Neural cell (in vitro differentiated cells): Measurements from ENCODE around the gene AVPI1. TPM values are rescaled to one million over a fixed set of nuclear protein-coding genes. Genes with fewer than 3 reads are reported as not detected.

Source experiments
- H2AFZ ChIP-seq: fragments of 200-600, 300-800 bp; sonication (generic), shearing (Covaris generic); 2 replicates; pipeline ENCODE4 v1.6.0; 2014; ENCODE audit warnings: low read depth, mild to moderate bottlenecking, antibody characterized with exemption, low read length, moderate library complexity
- H3F3A ChIP-seq: fragments of 200-600 bp; shearing (Covaris generic); 2 replicates; pipeline ENCODE4 v1.6.1; 2016; ENCODE audit warnings: mild to moderate bottlenecking, moderate library complexity, mixed read lengths, antibody characterized with exemption, low read length; ENCODE audit not compliant: insufficient read depth, poor library complexity, severe bottlenecking
- H3K27ac ChIP-seq: fragments of 200-600, 300-800 bp; sonication (generic), shearing (Covaris generic); 2 replicates; pipeline ENCODE4 v1.5.1; 2014; ENCODE audit warnings: mild to moderate bottlenecking, low read length, moderate library complexity
- H3K27me3 ChIP-seq: fragments of 300-800, 200-600 bp; sonication (generic), shearing (Covaris generic); 2 replicates; pipeline ENCODE4 v1.6.0; 2014; ENCODE audit warnings: mild to moderate bottlenecking, low read depth, low read length, moderate library complexity; ENCODE audit not compliant: insufficient read depth
- H3K36me3 ChIP-seq: fragments of 300-800, 200-600 bp; sonication (generic), shearing (Covaris generic); 2 replicates; pipeline ENCODE4 v1.5.1; 2014; ENCODE audit warnings: mild to moderate bottlenecking, antibody characterized with exemption, low read length, moderate library complexity; ENCODE audit not compliant: insufficient read depth
- H3K4me2 ChIP-seq: fragments of 300-800, 200-600 bp; sonication (generic), shearing (Covaris generic); 2 replicates; pipeline ENCODE4 v1.6.0; 2014; ENCODE audit warnings: mild to moderate bottlenecking, low read length
- H3K4me3 ChIP-seq: fragments of 300-800, 200-600 bp; sonication (generic), shearing (Covaris generic); 2 replicates; pipeline ENCODE4 v1.5.1; 2014; ENCODE audit warnings: mild to moderate bottlenecking, low read length, moderate library complexity
- H3K79me2 ChIP-seq: fragments of 200-600 bp; shearing (Covaris generic); replicated peaks from 2 replicates; pipeline ENCODE4 v1.6.0; 2014; ENCODE audit warnings: mild to moderate bottlenecking, low read length, moderate library complexity; ENCODE audit not compliant: insufficient read depth
- H3K9ac ChIP-seq: fragments of 300-800, 200-600 bp; sonication (generic), shearing (Covaris generic); 2 replicates; pipeline ENCODE4 v1.6.1; 2016; ENCODE audit warnings: mild to moderate bottlenecking, low read length, mixed read lengths
- H3K9me2 ChIP-seq: fragments of 200-600 bp; shearing (Covaris generic); 2 replicates; pipeline ENCODE4 v1.6.1; 2016; ENCODE audit warnings: mild to moderate bottlenecking, low read length, mixed read lengths; ENCODE audit not compliant: insufficient read depth
- H3K9me3 ChIP-seq: fragments of 200-600, 300-800 bp; sonication (generic), shearing (Covaris generic); 2 replicates; pipeline ENCODE4 v1.6.1; 2016; ENCODE audit warnings: mild to moderate bottlenecking, mixed run types, low read length, moderate library complexity, mixed read lengths
- H4K20me1 ChIP-seq: fragments of 200-600 bp; shearing (Covaris generic); 2 replicates; pipeline ENCODE4 v1.6.1; 2016; ENCODE audit warnings: mild to moderate bottlenecking, mixed run types; ENCODE audit not compliant: insufficient read depth
- EP300 ChIP-seq: fragments of 450-650 bp; conservative IDR thresholded peaks from 2 replicates; pipeline ENCODE4 v1.6.1; 2014; ENCODE audit warnings: antibody characterized with exemption, mild to moderate bottlenecking, moderate library complexity; ENCODE audit not compliant: poor library complexity, severe bottlenecking
- EZH2 ChIP-seq: fragments of 200-600, 300-800 bp; shearing (Covaris generic), sonication (generic); IDR thresholded peaks from 2 replicates; pipeline ENCODE4 v1.6.1; 2014; ENCODE audit warnings: antibody characterized with exemption, low read length, borderline replicate concordance, mild to moderate bottlenecking; ENCODE audit not compliant: insufficient read depth, poor library complexity, severe bottlenecking
- MXI1 ChIP-seq: fragments of 450-650 bp; conservative IDR thresholded peaks from 2 replicates; pipeline ENCODE4 v1.6.1; 2014; ENCODE audit warnings: antibody characterized with exemption, mild to moderate bottlenecking; ENCODE audit not compliant: poor library complexity, severe bottlenecking
- POLR2AphosphoS5 ChIP-seq: IDR thresholded peaks from 2 replicates; pipeline ENCODE4 v1.6.1; 2012
- RAD21 ChIP-seq: fragments of 450-650 bp; conservative IDR thresholded peaks from 2 replicates; pipeline ENCODE4 v1.6.1; 2014; ENCODE audit warnings: antibody characterized with exemption, mild to moderate bottlenecking, moderate library complexity
- REST ChIP-seq: IDR thresholded peaks from 2 replicates; pipeline ENCODE4 v1.6.1; 2012; ENCODE audit warnings: borderline replicate concordance
- SMC3 ChIP-seq: fragments of 450-650 bp; conservative IDR thresholded peaks from 2 replicates; pipeline ENCODE4 v1.6.1; 2014; ENCODE audit warnings: antibody characterized with exemption, mild to moderate bottlenecking, moderate library complexity; ENCODE audit not compliant: poor library complexity
- TAF1 ChIP-seq: IDR thresholded peaks from 2 replicates; pipeline ENCODE4 v1.6.1; 2012; ENCODE audit warnings: low read depth
- polyA plus RNA-seq: library from polyadenylated mRNA; depleted of rRNA; stranded (reverse); fragments of >200 nt; gene quantifications from 2 replicates; pipeline ENCODE4 v1.2.3, GENCODE V29; 2014
- TF ChIP-seq, protein P1 (sequence below): fragments of 450-650 bp; IDR thresholded peaks from 2 replicates; pipeline ENCODE4 v1.5.1; 2014; ENCODE audit warnings: antibody characterized with exemption, mild to moderate bottlenecking, moderate library complexity; ENCODE audit not compliant: poor library complexity, severe bottlenecking

Gene AVPI1
- polyA plus RNA-seq, 1 donor from 2014 or later = 1.3 TPM

DNA sequence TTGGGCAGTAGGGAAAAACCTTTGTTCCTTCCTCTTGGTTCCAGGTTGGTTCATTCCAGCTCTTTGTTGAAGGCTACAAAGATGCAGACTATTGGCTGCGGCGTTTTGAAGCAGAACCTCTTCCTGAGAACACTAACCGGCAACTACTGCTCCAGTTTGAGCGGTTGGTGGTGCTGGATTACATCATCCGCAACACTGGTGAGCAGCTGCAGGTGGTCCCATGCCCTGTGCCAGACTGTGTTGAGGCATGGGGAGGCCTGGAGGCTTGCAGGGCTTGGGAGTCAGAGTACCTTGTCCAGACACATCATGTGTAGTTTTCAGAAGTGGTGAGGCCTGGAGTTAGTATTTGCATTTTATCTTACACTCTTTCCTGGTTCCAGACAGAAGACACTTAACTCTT is 30.3 kb downstream of the AVPI1 start:
- Histone ChIP-seq H3K27ac (no peak overlapping the region), H3K4me3 (no peak overlapping the region), H3K36me3 (peaks cover 7% of the 10 kb centered on the region), H3K27me3 (no peaks in the 10 kb centered on the region), H2AFZ (no peak overlapping the region), H3K4me2 (no peak overlapping the region), H3F3A (no peaks in the 10 kb centered on the region), H3K9me3 (no peaks in the 10 kb centered on the region), H3K9me2 (no peaks in the 10 kb centered on the region), H4K20me1 (no peaks in the 10 kb centered on the region), H3K79me2 (no peaks in the 10 kb centered on the region), H3K9ac (no peak overlapping the region)
- TF ChIP-seq EZH2 (no peak), POLR2AphosphoS5 (no peak), SMC3 (no peak), TAF1 (no peak), MXI1 (no peak), RAD21 (no peak), REST (no peak), EP300 (no peak)
- TF ChIP-seq, protein P1, sequence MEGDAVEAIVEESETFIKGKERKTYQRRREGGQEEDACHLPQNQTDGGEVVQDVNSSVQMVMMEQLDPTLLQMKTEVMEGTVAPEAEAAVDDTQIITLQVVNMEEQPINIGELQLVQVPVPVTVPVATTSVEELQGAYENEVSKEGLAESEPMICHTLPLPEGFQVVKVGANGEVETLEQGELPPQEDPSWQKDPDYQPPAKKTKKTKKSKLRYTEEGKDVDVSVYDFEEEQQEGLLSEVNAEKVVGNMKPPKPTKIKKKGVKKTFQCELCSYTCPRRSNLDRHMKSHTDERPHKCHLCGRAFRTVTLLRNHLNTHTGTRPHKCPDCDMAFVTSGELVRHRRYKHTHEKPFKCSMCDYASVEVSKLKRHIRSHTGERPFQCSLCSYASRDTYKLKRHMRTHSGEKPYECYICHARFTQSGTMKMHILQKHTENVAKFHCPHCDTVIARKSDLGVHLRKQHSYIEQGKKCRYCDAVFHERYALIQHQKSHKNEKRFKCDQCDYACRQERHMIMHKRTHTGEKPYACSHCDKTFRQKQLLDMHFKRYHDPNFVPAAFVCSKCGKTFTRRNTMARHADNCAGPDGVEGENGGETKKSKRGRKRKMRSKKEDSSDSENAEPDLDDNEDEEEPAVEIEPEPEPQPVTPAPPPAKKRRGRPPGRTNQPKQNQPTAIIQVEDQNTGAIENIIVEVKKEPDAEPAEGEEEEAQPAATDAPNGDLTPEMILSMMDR = no peak

DNA sequence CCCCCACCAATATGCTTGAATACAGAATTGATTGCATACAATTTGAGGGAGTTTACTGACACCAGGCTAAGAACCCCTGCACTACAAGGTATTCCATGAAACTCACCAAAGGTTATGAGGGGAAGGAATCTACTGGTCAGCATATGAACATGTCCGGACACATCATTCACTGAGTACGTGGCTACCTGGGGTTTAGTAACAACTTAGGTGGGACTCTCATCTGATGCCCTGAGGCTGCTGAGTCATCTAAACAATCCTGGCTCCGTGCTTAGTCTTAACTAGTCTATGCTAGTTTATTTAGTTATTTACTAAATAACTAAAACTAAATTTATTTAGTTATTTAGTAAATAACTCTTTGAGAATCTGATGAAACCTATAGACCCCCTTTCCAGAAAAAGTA is 35.3 kb downstream of the AVPI1 start:
- no peak for TF ChIP-seq EZH2
- TF ChIP-seq RAD21 = no peak
- no peak for TF ChIP-seq REST
- TF ChIP-seq MXI1 = no peak
- TF ChIP-seq EP300 = no peak

More for the DNA sequence above, 35.3 kb downstream of the AVPI1 start:
- Histone ChIP-seq H3K9ac (no peak overlapping the region), H3F3A (no peaks in the 10 kb centered on the region), H3K4me3 (no peak overlapping the region), H3K9me2 (no peaks in the 10 kb centered on the region), H3K36me3 (peaks cover 11% of the 10 kb centered on the region), H2AFZ (no peak overlapping the region), H3K4me2 (no peak overlapping the region), H3K79me2 (peaks cover 4% of the 10 kb centered on the region), H3K27ac (no peak overlapping the region), H3K27me3 (no peaks in the 10 kb centered on the region), H3K9me3 (no peaks in the 10 kb centered on the region), H4K20me1 (no peaks in the 10 kb centered on the region)
